Activated CD8-positive, alpha-beta memory T cell treated with anti-CD3 and anti-CD28 coated beads for 4 hours (primary cell): ENCODE measurements around the gene TAC3.
"Not testable (repeated sequence)": the region's sequence is repeated elsewhere in the genome, so short reads cannot be mapped to it uniquely, and the experiment has no call there.

Source experiments
- DNase-seq, 2 donors: peaks; one replicate each; pipeline ENCODE4 v3.0.0-alpha.2; 2020; ENCODE audit warnings: low read depth in 2 of 2

TAC3 gene

GRCh38 chr12:57016348-57016747 is at the start of gene TAC3:
TAC3 (minus strand) TSS chr12:57016529; CDS start chr12:57015797, 732 bp downstream.
- DNase-seq: no peak

- DNase-seq: peak; percentile 6 to 23
Measured at GRCh38 chr12:57063991-57064685, 47.8 kb upstream of the TAC3 start.

- no peak for DNase-seq
Measured at GRCh38 chr12:57058454-57058853, 42.1 kb upstream of the TAC3 start.

GRCh38 chr12:57057067-57057751 is 40.9 kb upstream of the TAC3 start:
- DNase-seq: no peak

- DNase-seq: no peak
Measured at GRCh38 chr12:57055824-57056223, 39.5 kb upstream of the TAC3 start.

GRCh38 chr12:57053901-57054300 is 37.6 kb upstream of the TAC3 start:
- DNase-seq: not testable (repeated sequence)

GRCh38 chr12:57053146-57053545 is 36.8 kb upstream of the TAC3 start:
- DNase-seq: not testable (repeated sequence)

GRCh38 chr12:57051011-57051410 is 34.7 kb upstream of the TAC3 start:
- DNase-seq: no peak

GRCh38 chr12:57049890-57050289 is 33.6 kb upstream of the TAC3 start, which contains the start of gene MYO1A:
MYO1A (minus strand) TSS chr12:57050129; CDS start chr12:57048323, 1,806 bp downstream.
- no peak for DNase-seq

GRCh38 chr12:57049119-57049446 is 32.8 kb upstream of the TAC3 start:
- DNase-seq: no peak

GRCh38 chr12:57048423-57049118 is 32.2 kb upstream of the TAC3 start:
- no peak for DNase-seq

GRCh38 chr12:57047981-57048380 is 31.7 kb upstream of the TAC3 start:
- DNase-seq: no peak

GRCh38 chr12:57046947-57047890 is 30.9 kb upstream of the TAC3 start:
- no peak for DNase-seq

GRCh38 chr12:57046086-57046791 is 29.9 kb upstream of the TAC3 start:
- DNase-seq: no peak

- no peak for DNase-seq
Measured at GRCh38 chr12:57044889-57045288, 28.6 kb upstream of the TAC3 start.

- DNase-seq: no peak
Measured at GRCh38 chr12:57044468-57044867, 28.1 kb upstream of the TAC3 start.

- DNase-seq: no peak
Measured at GRCh38 chr12:57042695-57043094, 26.4 kb upstream of the TAC3 start.

GRCh38 chr12:57040750-57041149 is 24.4 kb upstream of the TAC3 start:
- DNase-seq: no peak

- no peak for DNase-seq
Measured at GRCh38 chr12:57040211-57040610, 23.9 kb upstream of the TAC3 start.

GRCh38 chr12:57039016-57039798 is 22.9 kb upstream of the TAC3 start:
- no peak for DNase-seq
